ENCODE results near the gene SHD. TPM values are rescaled to one million over a fixed set of nuclear protein-coding genes. Genes with fewer than 3 reads are reported as not detected.
A peak's percentile ranks its signal among the peaks of the same experiment; 100 is the strongest.

SHD gene
- total and polyA plus RNA-seq, 10 donors, result 0.05 to 3.9 (median 0.78) TPM; not detected in 6

GRCh38 chr19:4256563-4256962, 22.5 kb upstream of the SHD start:
- intact Hi-C loops (cut with DNase I; ENCODE audit: low total_unique reads), result no loop called here
- Histone ChIP-seq H3K27me3 (replicated peaks in 1 of 7) (no peaks in the 10 kb centered on the region), H3K36me3 (peaks cover 4 to 100% (median 98%) of the 10 kb centered on the region in 6 donors), H3K9me3 (peaks cover 0 to 21% (median 12%) of the 10 kb centered on the region in 8 donors), H3K4me3 (no peak overlapping the region), H3K4me1 (peaks cover 0 to 11% (median 0%) of the 10 kb centered on the region in 6 donors), H3K27ac (no peak overlapping the region)
- 87 to 100% (median 97%) methylated on average over 2 to 4 of the region's 4 CpGs for WGBS, 5 donors
- no peak for DNase-seq
- TF ChIP-seq CTCF (IDR thresholded peaks at IDR 0.05 in 8 of 11, conservative IDR thresholded peaks at IDR 0.05 in 3 of 11) (no peak), POLR2A (IDR thresholded peaks at IDR 0.05) (no peak), POLR2AphosphoS5 (IDR thresholded peaks at IDR 0.05) (no peak)

GRCh38 chr19:4257025-4257424, 22.0 kb upstream of the SHD start:
- TF ChIP-seq POLR2A (IDR thresholded peaks at IDR 0.05) (no peak), POLR2AphosphoS5 (IDR thresholded peaks at IDR 0.05) (no peak), CTCF (IDR thresholded peaks at IDR 0.05 in 8 of 11, conservative IDR thresholded peaks at IDR 0.05 in 3 of 11) (no peak)
- Histone ChIP-seq H3K27ac (no peak overlapping the region), H3K4me3 (no peak overlapping the region), H3K4me1 (peaks cover 0 to 11% (median 0%) of the 10 kb centered on the region in 6 donors), H3K27me3 (replicated peaks in 1 of 7) (no peaks in the 10 kb centered on the region), H3K36me3 (peaks cover 4 to 100% (median 98%) of the 10 kb centered on the region in 6 donors), H3K9me3 (peaks cover 0 to 21% (median 12%) of the 10 kb centered on the region in 8 donors)
- 87 to 94% (median 89%) methylated on average over 6 of the region's 6 CpGs for WGBS, 5 donors
- no peak for DNase-seq
- intact Hi-C loops (cut with DNase I; ENCODE audit: low total_unique reads), result no loop called here

- intact Hi-C loops (cut with DNase I; ENCODE audit: low total_unique reads), result no loop called here
- H3K4me1 ChIP-seq, result peaks cover 0 to 11% (median 0%) of the 10 kb centered on the region in 6 donors
- peaks cover 0 to 21% (median 12%) of the 10 kb centered on the region in 8 donors for H3K9me3 ChIP-seq
- H3K27ac ChIP-seq, result no peak overlapping the region
- TF ChIP-seq POLR2AphosphoS5 (IDR thresholded peaks at IDR 0.05) (peak in 1 of 3 donors; percentile 7), POLR2A (IDR thresholded peaks at IDR 0.05) (no peak)
- H3K36me3 ChIP-seq, result peaks cover 4 to 100% (median 100%) of the 10 kb centered on the region in 6 donors
- 95 to 97% (median 96%) methylated on average over 23 to 28 of the region's 28 CpGs for WGBS, 5 donors
- H3K27me3 ChIP-seq (replicated peaks in 1 of 7), result no peaks in the 10 kb centered on the region
- no peak for DNase-seq
- no peak overlapping the region for H3K4me3 ChIP-seq
These were observed 20.9 kb upstream of the SHD start for GRCh38 chr19:4258181-4258580.

- H3K36me3 ChIP-seq, result peaks cover 0 to 100% (median 96%) of the 10 kb centered on the region in 6 donors
- H3K4me1 ChIP-seq, result peaks cover 0 to 35% (median 11%) of the 10 kb centered on the region in 6 donors
- intact Hi-C loops (cut with DNase I; ENCODE audit: low total_unique reads), result loop anchor here (10.0 kb wide), 1 partner anchor 264 kb away; no protein-coding TSS in a partner anchor
- peaks cover 0 to 12% (median 7%) of the 10 kb centered on the region in 8 donors for H3K9me3 ChIP-seq
- H3K4me3 ChIP-seq, result no peak overlapping the region
- H3K27me3 ChIP-seq (replicated peaks in 1 of 7), result no peaks in the 10 kb centered on the region
- DNase-seq, result no peak
- 78 to 88% (median 83%) methylated on average over 11 of the region's 11 CpGs for WGBS, 5 donors
- TF ChIP-seq POLR2A (IDR thresholded peaks at IDR 0.05) (no peak), POLR2AphosphoS5 (IDR thresholded peaks at IDR 0.05) (no peak), CTCF (IDR thresholded peaks at IDR 0.05 in 8 of 11, conservative IDR thresholded peaks at IDR 0.05 in 3 of 11) (no peak)
- no peak overlapping the region for H3K27ac ChIP-seq
These were observed 18.4 kb upstream of the SHD start for GRCh38 chr19:4260613-4261191.
